Common myeloid progenitor, CD34-positive (primary cell): ENCODE measurements around the gene TST.

Experiments
- CTCF ChIA-PET: fragments of 350-600 bp; sonication (Branson Sonifier 250); formaldehyde crosslinking; loops from one replicate; lab custom pipeline; 2021; ENCODE audit warnings: antibody characterized with exemption; lab: Charles Lee
- POLR2A ChIA-PET: fragments of 350-600 bp; sonication (Branson Sonifier 250); formaldehyde crosslinking; loops from one replicate; lab custom pipeline; 2021; ENCODE audit warnings: antibody characterized with exemption; lab: Charles Lee
- DNase-seq, 3 donors: peaks; one replicate each; pipeline versions ENCODE4 v3.0.0 to v3.0.0-alpha.2; 2013
- H3K27ac ChIP-seq, 2 experiments: 1 replicate in 1 of 2; 2 replicates in 1 of 2; pipeline ENCODE4 v1.7.0; 2013; ENCODE audit warnings: inconsistent platforms in 2 of 2, low read length in 2 of 2, mild to moderate bottlenecking in 2 of 2, low read depth in 1 of 2, moderate library complexity in 1 of 2; ENCODE audit not compliant: severe bottlenecking in 2 of 2, insufficient read depth in 1 of 2, poor library complexity in 1 of 2
- H3K27me3 ChIP-seq, 5 experiments: replicated peaks in 2 of 5; 1 replicate in 3 of 5; 2 replicates in 2 of 5; pipeline versions ENCODE4 v1.6.1 to v1.7.0; 2013; ENCODE audit warnings: low read length in 4 of 5, mild to moderate bottlenecking in 2 of 5, moderate library complexity in 2 of 5, inconsistent platforms in 1 of 5; ENCODE audit not compliant: insufficient read depth in 5 of 5, control insufficient read depth in 4 of 5
- H3K36me3 ChIP-seq, 4 experiments: 1 replicate in 2 of 4; 2 replicates in 2 of 4; pipeline versions ENCODE4 v1.6.1 to v1.7.0; 2013; ENCODE audit warnings: low read length in 3 of 4, control low read depth in 1 of 4, mild to moderate bottlenecking in 1 of 4; ENCODE audit not compliant: control insufficient read depth in 4 of 4, insufficient read depth in 4 of 4
- H3K4me1 ChIP-seq, 4 experiments: 1 replicate in 3 of 4; 2 replicates in 1 of 4; pipeline versions ENCODE4 v1.6.1 to v1.7.1; 2013; ENCODE audit warnings: low read length in 3 of 4, mild to moderate bottlenecking in 3 of 4, control low read depth in 1 of 4, inconsistent platforms in 1 of 4, moderate library complexity in 1 of 4; ENCODE audit not compliant: control insufficient read depth in 4 of 4, insufficient read depth in 4 of 4; ENCODE audit errors: control extremely low read depth in 1 of 4
- H3K4me3 ChIP-seq, 7 experiments: 1 replicate in 4 of 7; 2 replicates in 3 of 7; pipeline versions ENCODE4 v1.5.1 to v1.7.0; 2013; ENCODE audit warnings: mild to moderate bottlenecking in 7 of 7, low read length in 6 of 7, moderate library complexity in 6 of 7, inconsistent platforms in 2 of 7, low read depth in 2 of 7, control low read depth in 1 of 7; ENCODE audit not compliant: insufficient read depth in 4 of 7, control insufficient read depth in 1 of 7; ENCODE audit errors: extremely low read depth in 1 of 7
- H3K9me3 ChIP-seq, 5 experiments: 1 replicate in 4 of 5; 2 replicates in 1 of 5; pipeline versions ENCODE4 v1.6.1 to v1.7.1; 2013; ENCODE audit warnings: low read length in 4 of 5, mild to moderate bottlenecking in 2 of 5, inconsistent platforms in 1 of 5, low read depth in 1 of 5, moderate library complexity in 1 of 5; ENCODE audit not compliant: control insufficient read depth in 4 of 5, insufficient read depth in 2 of 5; ENCODE audit errors: control extremely low read depth in 1 of 5
- WGBS: methylation state at CpG from one replicate; pipeline ENCODE4 v1.1.5; 2013; ENCODE audit not compliant: insufficient coverage; 5-methylcytosine and 5-hydroxymethylcytosine counted together

Gene TST

DNA sequence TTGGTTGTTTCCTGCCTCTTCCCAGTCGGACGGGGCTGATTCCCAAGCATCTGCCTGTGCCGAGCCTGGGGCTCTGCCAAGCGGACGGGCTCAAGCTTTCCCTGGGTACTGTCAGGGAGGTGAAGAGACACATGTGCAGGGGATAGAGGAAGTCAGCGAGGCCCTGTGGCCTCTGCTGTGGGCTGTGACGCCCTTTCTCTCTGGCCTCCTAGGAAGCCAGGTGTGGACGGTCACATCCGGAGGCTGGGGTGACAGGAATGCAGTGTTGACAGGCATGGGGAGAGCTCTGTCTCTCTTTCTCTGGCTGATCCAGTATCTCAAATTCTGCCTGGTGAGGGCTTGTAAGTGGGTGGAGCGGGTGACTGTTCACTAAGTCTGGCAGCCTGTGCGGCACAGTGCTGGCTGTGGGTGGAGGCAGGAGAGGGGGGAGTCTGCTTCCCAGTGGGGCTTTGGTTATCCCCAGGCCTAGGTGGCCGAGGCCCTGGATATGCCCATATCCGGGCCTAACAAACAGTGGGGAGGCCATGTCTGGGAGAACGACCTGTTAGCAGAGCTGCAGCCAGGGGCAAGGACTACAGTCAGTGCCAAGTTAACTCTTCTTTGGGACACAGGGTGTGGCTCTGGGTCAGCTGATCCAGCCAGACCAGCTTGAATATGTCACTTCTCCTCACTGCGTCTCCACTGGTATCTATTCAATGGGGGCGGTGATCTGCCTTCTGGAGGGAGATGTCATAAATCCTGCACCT, 34.2 kb upstream of the TST start:
- H3K36me3 ChIP-seq: peaks cover 0 to 26% (median 4%) of the 10 kb centered on the region in 4 experiments
- POLR2A ChIA-PET: no interaction called here
- DNase-seq: no peak
- CTCF ChIA-PET: interaction anchor here (0.7 kb wide), 1 partner anchor 9 kb away, joined by 3 read pairs; no protein-coding TSS in a partner anchor
- H3K27me3 ChIP-seq: no peaks in the 10 kb centered on the region
- no peak overlapping the region for H3K27ac ChIP-seq
- WGBS: 94% methylated on average over 14 of the region's 16 CpGs
- no peaks in the 10 kb centered on the region for H3K9me3 ChIP-seq
- H3K4me1 ChIP-seq: peaks cover 0 to 13% (median 10%) of the 10 kb centered on the region in 4 experiments
- H3K4me3 ChIP-seq: no peak overlapping the region

GRCh38 chr22:37052386-37053309, 33.4 kb upstream of the TST start:
- ChIA-PET POLR2A (no interaction called here), CTCF (interaction anchor here (1.2 kb wide), 1 partner anchor 32 kb away, joined by 3 read pairs; no protein-coding TSS in a partner anchor)
- no peak for DNase-seq
- H3K27ac ChIP-seq: no peak overlapping the region
- 95% methylated on average over 25 of the region's 25 CpGs for WGBS
- H3K36me3 ChIP-seq: peaks cover 0 to 21% (median 3%) of the 10 kb centered on the region in 4 experiments
- peak overlapping the region in 4 of 7 experiments; percentile 65 to 80 (median 74) for H3K4me3 ChIP-seq
- peaks cover 0 to 13% (median 10%) of the 10 kb centered on the region in 4 experiments for H3K4me1 ChIP-seq
- no peaks in the 10 kb centered on the region for H3K9me3 ChIP-seq
- H3K27me3 ChIP-seq: no peaks in the 10 kb centered on the region

DNA sequence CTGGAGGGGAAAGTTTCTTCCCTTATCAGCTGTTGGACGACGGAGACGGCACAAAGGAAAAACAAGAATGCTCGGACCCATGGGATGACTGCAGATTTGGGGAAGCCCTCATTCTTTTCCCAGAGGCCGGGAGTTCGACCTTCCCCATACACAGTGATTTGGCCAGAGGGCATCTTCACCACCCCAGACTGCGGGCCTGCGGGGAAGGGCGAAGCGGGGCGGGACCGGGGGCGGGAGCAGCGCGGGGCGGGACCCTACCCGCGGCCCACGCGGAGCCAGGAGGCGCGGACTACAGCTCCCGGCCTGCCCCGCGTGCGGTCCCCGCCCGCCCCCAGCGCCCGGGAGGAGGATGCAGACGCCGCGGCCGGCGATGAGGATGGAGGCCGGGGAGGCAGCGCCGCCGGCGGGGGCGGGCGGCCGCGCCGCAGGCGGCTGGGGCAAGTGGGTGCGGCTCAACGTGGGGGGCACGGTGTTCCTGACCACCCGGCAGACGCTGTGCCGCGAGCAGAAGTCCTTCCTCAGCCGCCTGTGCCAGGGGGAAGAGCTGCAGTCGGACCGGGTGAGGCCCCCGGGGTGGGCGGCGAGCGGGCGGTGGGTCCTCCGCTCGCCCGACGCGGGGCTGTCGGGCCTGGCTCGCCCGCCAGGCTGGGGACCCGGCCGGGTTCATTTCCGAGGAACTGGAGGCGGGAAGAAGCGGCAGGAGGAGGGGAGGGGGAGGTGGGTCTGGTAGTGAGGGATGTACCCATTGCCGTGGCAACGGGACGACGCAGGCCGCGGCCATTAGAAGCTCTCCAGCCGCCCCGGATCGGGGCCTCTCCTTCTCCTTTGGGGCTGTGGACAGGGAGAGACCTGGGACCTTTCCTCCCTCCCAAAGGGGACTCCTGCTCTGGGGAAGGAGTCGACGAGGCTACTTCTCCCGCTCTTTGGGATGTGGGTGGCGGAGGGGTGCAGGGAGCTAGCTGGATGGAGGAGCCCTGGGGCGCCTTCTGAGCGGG, 32.4 kb upstream of the TST start, which contains the start of gene KCTD17:
Gene KCTD17 (plus strand): TSS at position 352 of the 995 bp plus-strand sequence. CDS start 19 bp downstream, at position 371.
- H3K4me3 ChIP-seq: peak within 1 kb of the TSS; percentile 48 to 80 (median 67)
- peak; percentile 44 to 72 (median 63) for DNase-seq
- H3K4me1 ChIP-seq: peaks cover 0 to 13% (median 10%) of the 10 kb centered on the region in 4 experiments
- ChIA-PET CTCF (interaction anchor here (1.2 kb wide), 1 partner anchor 31 kb away, joined by 3 read pairs; no protein-coding TSS in a partner anchor), POLR2A (no interaction called here)
- H3K36me3 ChIP-seq: peaks cover 0 to 13% (median 0%) of the 10 kb centered on the region in 4 experiments
- no peaks in the 10 kb centered on the region for H3K27me3 ChIP-seq
- WGBS: 7% methylated on average over 61 of the region's 89 CpGs
- H3K27ac ChIP-seq: no peak within 1 kb of the TSS
- H3K9me3 ChIP-seq: no peaks in the 10 kb centered on the region

DNA sequence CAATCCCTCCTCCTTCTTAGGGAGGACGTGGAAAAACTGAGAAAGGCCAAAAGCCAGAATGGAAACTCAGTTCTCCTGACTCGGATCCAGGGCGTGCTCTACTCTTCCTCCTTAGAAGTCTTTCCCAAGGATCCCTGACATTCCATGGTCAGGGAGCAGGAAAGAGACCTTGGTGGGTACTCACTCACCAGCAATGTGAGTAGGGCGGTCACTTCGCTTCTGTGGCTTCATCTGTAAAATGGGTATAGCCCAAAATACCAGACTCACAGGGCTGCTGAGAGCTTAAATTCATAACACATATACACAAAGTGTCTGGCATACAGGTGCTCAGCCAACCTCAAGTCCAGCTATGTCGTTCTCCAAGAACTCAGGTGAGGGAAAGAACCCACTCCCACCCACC, 31.7 kb upstream of the TST start:
- no peak for DNase-seq
- Histone ChIP-seq H3K4me1 (peaks cover 0 to 13% (median 10%) of the 10 kb centered on the region in 4 experiments), H3K27me3 (no peaks in the 10 kb centered on the region), H3K36me3 (peaks cover 0 to 7% (median 0%) of the 10 kb centered on the region in 4 experiments), H3K27ac (no peak overlapping the region), H3K9me3 (no peaks in the 10 kb centered on the region), H3K4me3 (no peak overlapping the region)
- 73% methylated on average over 2 of the region's 6 CpGs for WGBS
- ChIA-PET POLR2A (no interaction called here), CTCF (no interaction called here)

DNA sequence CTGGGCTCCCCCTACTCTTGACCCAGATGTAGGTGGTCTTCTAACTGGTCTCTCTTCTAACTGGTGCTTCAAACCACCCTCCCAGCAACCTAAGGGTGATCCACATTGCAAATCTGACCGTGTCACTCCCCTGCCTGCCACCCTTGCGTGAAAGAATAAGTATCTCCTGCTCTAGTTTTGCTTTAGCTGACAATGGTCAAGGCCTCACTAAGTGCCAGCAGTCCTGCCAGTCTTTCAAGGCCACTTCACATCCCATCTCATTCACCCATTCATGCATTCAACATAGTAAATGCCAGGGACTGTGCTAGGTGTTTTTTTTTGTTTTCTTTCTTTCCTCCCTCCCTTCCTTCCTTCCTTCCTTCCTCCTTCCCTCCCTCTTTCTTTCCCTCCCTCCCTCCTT, 30.0 kb upstream of the TST start:
- H3K9me3 ChIP-seq: no peaks in the 10 kb centered on the region
- DNase-seq: no peak
- WGBS: 93% methylated on average over 2 of the region's 2 CpGs
- ChIA-PET CTCF (interaction anchor here (1.4 to 1.9 kb wide), 3 partner anchors 8 to 67 kb away, joined by 3 to 5 read pairs (median 3); no protein-coding TSS in a partner anchor), POLR2A (interaction anchor here (0.6 kb wide), 1 partner anchor 779 kb away, joined by 3 read pairs; no protein-coding TSS in a partner anchor)
- no peak overlapping the region for H3K4me3 ChIP-seq
- peaks cover 0 to 14% (median 13%) of the 10 kb centered on the region in 4 experiments for H3K4me1 ChIP-seq
- H3K36me3 ChIP-seq: peaks cover 0 to 2% (median 0%) of the 10 kb centered on the region in 4 experiments
- no peak overlapping the region for H3K27ac ChIP-seq
- H3K27me3 ChIP-seq: peaks cover 0 to 2% (median 0%) of the 10 kb centered on the region in 5 experiments

GRCh38 chr22:37048133-37048532, 28.9 kb upstream of the TST start:
- H3K4me1 ChIP-seq: peaks cover 0 to 16% (median 13%) of the 10 kb centered on the region in 4 experiments
- H3K9me3 ChIP-seq: no peaks in the 10 kb centered on the region
- H3K27me3 ChIP-seq: peaks cover 0 to 2% (median 0%) of the 10 kb centered on the region in 5 experiments
- WGBS: 100% methylated on average over 6 of the region's 6 CpGs
- ChIA-PET CTCF (interaction anchor here (0.9 to 1.4 kb wide), 2 partner anchors 15 to 151 kb away, joined by 3 read pairs; no protein-coding TSS in a partner anchor), POLR2A (no interaction called here)
- H3K4me3 ChIP-seq: no peak overlapping the region
- DNase-seq: no peak
- H3K36me3 ChIP-seq: no peaks in the 10 kb centered on the region
- no peak overlapping the region for H3K27ac ChIP-seq
